SK-N-MC (cell line): ENCODE results near the gene PLPP3.

Source experiments
- EZH2 ChIP-seq: fragments of 200-600 bp; sonication (generic); IDR thresholded peaks from one replicate; pipeline ENCODE4 v1.6.1; 2017; ENCODE audit warnings: antibody characterized with exemption
- POLR2AphosphoS5 ChIP-seq: IDR thresholded peaks from 2 replicates; pipeline ENCODE4 v1.6.1; 2012; ENCODE audit warnings: mild to moderate bottlenecking, low read depth, low read length, borderline replicate concordance

DNA sequence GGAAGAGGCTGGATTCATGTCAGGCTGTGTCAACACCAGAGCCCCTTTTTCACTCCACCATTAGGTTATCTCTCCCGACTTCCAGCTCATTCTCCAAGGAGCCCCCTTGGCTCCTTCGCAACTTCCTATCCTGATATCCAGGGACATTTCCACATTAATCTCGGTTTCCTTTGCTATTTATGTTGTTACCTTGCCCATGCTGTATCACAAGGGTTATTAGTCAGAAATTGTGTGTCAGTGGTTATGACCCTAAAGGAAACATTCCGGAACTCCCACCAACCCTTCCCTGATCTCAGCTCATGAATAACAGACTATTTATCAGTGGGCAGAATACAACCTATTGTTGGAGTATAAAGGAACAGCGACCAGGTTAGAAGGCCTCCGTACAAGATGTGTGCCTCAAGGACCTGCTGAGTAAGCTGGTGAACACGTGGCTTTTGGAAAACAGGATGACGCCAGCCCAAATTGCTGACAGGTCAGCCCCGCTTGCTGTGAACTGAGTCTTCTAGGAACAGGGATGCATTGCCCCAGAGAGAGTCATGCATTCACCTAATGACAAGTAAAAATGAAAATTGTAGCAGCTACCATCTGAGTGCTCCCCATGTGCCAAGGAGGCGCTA lies 121.5 kb downstream of the PLPP3 start:
- no peak for TF ChIP-seq EZH2
- TF ChIP-seq POLR2AphosphoS5: no peak
